GM18867 (cell line): ENCODE measurements around the gene KIAA0319L.

Experiments used
- ATAC-seq: cut with Tn5 transposase; IDR thresholded peaks from one replicate; pipeline ENCODE4 v1.9.1; 2021; ENCODE audit warnings: mild to moderate bottlenecking, moderate library complexity; ENCODE audit not compliant: unreplicated experiment

KIAA0319L gene

DNA sequence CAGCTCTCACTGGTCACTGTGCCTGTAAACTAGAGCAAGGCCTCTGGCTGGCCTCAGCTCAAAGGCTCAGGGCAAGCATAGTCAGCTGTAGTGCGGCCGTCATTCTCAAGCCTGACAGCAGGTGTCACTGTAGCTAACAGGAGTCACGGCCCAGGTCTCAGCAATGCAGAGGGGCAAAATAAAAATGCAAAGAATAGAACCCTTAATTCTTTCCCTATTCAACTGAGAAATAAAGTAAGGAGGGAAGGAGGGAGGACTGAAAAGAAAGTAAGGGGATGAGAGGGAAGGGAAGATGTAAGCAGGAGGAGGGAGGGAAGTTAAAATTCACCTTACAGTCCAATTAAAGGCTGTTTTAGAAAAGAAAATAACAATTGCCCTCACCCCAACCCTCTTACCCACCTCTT, 106.1 kb downstream of the KIAA0319L start:
- peak; percentile 38 for ATAC-seq

DNA sequence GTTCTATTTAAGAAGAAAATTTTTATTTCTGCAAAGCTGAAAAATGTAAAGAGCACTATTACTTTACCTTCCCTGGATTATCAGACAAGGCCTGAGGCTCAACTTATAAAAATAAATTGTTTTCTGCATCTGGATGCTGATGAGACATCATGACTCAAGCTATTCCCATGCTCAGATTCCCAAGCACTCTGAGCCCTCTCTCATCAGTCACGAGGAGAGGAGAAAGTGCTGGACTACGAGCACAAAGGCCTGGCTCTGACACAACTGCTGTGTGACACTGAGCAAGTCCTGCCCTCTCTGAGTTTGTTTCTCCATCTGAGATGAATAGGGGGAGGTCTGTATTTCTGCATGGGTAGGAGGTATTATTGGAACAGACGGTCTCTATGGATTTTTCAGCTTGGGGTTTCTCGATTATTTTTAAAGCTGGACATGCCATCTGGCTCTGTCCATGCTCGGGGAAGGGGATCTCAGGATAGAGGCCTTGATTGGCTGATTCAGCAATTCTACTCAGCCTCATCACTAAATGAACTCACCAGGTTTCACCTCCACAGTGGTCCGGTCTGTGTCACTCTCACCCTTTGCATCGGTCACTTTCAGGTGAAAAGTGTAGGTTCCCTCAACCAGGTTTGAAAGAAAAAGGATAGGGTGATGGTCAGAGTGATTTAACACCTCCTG, 107.7 kb downstream of the KIAA0319L start:
- ATAC-seq = no peak

- ATAC-seq = no peak
Observed at GRCh38 chr1:35448344-35448801, 108.8 kb downstream of the KIAA0319L start.

DNA sequence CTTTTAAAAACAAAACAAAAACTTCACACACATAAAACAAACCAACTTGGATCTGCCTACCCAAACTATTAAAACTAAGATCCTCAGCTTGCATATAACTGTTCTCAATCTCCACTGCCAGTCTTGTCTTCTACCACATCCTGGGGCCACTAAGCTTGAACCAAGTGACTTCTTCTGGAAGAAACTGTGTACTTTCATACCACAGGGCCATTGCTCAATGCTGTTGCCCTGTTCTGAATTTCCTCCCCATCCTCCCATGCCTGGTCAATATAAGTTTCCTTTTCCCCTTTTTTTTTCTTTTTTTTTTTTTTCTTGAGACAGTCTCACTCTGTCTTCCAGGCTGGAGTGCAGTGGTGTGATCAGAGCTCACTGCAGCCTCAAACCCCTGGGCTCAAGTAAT, 109.9 kb downstream of the KIAA0319L start:
- no peak for ATAC-seq

- no peak for ATAC-seq
Observed at GRCh38 chr1:35444519-35444774, 112.8 kb downstream of the KIAA0319L start.

- no peak for ATAC-seq
Observed at GRCh38 chr1:35443768-35444518, 113.3 kb downstream of the KIAA0319L start.

- no peak for ATAC-seq
Observed at GRCh38 chr1:35442734-35443133, 114.5 kb downstream of the KIAA0319L start.

- no peak for ATAC-seq
Observed at GRCh38 chr1:35441926-35442579, 115.2 kb downstream of the KIAA0319L start.

- ATAC-seq = no peak
Observed at GRCh38 chr1:35439626-35440025, 117.6 kb downstream of the KIAA0319L start.

DNA sequence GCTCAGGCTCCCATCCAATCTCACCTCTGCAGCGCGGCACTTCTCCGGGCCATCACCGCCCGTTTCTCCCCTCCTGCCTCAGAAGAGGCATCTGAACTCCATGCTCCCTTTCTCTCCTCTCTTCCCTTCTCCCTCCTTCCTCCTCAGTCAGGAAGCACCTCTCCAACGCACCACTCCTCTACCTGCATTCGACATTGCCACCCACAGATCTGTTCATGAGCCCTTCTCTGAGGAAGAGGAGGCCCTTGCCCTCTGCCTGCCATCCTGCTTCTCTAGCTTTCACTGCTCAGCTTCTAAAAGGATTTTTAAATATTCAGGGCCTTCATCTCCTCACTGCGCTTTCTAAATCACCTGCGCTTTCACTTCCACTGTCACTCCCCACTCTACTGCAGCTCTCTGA, 120.0 kb downstream of the KIAA0319L start:
- no peak for ATAC-seq

DNA sequence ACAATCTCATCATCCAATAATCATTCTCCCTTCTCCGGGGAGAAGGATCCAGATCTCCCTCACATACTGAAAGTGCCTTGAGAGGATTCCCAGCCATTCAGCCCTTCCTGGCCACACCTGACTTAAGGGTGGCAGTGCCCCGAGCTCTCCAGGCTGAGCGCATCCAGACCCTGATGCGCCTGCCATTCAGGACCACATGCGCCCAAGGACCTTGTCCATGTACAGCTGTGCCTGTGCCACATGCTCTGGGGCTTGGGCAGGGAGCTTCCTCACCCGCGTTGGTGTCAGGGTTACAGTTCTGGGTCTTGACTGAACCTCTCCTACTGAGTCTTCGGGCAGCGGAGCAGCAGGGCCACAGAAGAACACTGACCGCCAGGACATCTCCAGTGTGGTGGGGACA, 121.1 kb downstream of the KIAA0319L start:
- no peak for ATAC-seq

- no peak for ATAC-seq
Observed at GRCh38 chr1:35434703-35435102, 122.5 kb downstream of the KIAA0319L start.

DNA sequence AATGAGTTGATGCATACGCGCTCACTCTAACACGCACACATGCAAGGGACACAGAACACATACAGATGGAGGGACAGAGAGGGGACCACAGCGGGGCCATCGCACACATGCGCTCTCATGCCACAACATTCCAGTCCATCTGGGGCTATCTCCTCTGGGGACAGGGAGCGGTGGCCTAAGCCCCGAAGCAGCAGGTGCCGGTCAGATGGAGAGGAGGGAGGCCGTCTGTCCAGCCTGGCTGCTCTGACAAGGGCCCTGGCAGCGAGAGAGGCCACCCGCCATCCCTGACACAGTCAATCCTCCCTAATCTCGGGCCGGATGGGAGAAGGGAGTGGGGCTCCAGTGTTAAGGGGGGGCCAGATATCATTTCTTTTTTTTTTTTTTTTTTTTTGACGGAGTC, 123.5 kb downstream of the KIAA0319L start:
- ATAC-seq = no peak

GRCh38 chr1:35432231-35432630, 125.0 kb downstream of the KIAA0319L start:
- no peak for ATAC-seq

GRCh38 chr1:35431173-35431599, 126.0 kb downstream of the KIAA0319L start:
- no peak for ATAC-seq

DNA sequence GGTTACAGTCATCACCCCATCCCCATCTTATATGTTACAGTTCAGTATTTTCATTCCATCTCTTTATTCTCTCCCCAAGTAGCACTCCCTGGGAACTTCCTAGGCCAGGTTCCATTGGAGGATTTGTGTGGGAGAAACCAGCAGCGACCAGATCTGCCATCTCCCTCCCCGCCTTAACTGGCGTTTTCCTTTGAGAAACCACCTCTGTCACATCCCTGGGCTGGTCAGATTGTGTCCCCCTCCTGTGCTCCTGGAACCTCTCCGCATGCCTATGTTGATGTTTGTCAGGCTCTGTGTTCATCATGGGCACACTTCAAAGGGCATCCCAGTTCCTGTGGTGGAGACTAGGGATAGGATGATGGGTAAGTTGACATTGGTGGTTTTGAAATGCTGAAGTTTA, 126.4 kb downstream of the KIAA0319L start:
- no peak for ATAC-seq

- no peak for ATAC-seq
Observed at GRCh38 chr1:35428360-35428759, 128.8 kb downstream of the KIAA0319L start.

DNA sequence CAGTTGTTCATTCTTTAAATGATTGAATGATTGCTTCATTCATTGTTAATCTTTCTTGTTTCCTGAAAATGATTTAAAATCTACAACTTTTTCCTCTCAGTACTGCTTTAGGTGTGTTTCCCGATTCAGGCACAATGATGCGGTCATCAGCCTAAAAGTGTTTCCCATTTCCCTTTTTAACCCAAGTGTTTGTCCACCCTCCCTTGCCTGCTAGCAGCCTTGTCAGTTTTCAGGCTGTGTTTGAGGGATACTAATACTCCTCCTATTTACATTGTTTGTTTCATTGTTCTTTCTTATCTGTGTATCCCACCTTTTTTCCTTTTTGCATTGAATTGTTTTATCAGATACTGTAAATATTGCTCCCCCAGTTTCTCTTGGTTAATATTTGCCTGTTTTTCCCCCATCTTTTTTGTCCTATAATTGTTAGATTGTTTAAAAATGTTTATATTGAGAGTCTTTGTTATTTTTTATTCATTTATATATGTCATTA, 131.1 kb downstream of the KIAA0319L start:
- ATAC-seq = no peak

GRCh38 chr1:35408925-35409324, 148.3 kb downstream of the KIAA0319L start:
- no peak for ATAC-seq

- ATAC-seq = no peak
Observed at GRCh38 chr1:35407743-35408142, 149.5 kb downstream of the KIAA0319L start.

GRCh38 chr1:35406103-35406502, 151.1 kb downstream of the KIAA0319L start:
- ATAC-seq = no peak

GRCh38 chr1:35401049-35401448, 156.2 kb downstream of the KIAA0319L start:
- ATAC-seq = no peak
